ENCODE data around the gene ADORA2A.

ADORA2A gene

DNA sequence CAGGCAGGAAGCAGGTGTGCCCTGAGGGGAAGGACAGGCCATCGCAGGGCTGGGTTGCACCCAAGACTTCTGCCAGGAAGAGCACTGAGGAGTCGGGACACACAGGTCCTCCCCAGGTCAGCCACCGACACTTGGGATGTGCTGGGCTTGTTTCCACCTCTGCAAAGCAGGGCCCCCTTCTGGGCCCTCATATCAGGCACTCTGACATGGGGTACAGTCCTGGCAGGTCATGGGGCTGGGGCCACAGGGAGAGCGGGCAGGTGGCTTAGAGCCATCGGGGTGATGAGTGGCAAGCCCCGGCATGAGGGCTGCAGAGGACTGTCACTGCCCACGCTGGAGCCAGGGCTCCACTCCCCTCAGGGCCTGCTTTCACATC, 7.9 kb upstream of the ADORA2A start:
- no peak for DNase-seq

DNA sequence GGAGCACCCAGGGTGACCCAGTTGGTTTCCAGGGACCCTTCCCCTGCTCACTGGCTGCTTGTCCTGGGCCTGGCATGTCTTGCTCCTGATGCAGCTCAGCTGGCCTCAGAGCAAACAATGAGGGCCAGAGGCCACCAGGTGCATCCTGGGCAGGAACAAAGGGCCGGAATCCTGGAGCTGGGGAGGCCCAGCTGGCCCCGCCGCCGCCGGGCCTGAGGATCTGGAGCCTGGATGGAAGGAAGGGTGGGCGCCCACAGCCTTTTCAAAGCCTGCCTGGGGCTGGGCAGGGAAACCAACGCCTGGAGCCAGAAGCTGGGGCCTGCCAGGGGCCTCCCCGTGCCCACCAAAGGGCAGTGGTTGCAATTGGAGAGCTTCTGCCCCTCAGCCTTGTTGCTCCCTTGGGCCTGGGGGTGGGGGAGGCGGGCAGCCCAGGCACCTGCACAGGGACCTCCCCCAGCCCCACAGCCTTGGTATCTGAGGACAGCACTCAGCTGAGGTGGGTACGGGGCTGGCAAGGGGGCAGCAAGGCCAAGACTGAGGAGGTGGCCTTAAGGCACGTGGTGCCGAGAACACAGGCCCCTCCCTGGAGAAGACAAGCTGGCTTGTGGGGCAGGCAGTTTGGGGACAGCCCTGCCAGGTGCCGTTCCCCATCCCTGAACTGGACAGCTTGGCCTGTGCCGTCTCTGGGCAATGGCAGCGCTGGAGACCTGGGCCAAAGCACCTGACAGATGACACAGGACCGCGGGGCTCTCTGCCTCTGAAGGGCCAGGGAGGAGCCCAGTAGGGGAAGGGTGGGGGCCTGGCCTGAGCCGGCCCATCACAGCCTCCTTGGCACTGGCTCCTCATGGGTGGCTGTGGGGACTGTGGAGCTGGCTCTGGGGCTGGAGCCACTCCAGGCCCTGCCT, 7.1 kb upstream of the ADORA2A start:
- no peak for DNase-seq

DNA sequence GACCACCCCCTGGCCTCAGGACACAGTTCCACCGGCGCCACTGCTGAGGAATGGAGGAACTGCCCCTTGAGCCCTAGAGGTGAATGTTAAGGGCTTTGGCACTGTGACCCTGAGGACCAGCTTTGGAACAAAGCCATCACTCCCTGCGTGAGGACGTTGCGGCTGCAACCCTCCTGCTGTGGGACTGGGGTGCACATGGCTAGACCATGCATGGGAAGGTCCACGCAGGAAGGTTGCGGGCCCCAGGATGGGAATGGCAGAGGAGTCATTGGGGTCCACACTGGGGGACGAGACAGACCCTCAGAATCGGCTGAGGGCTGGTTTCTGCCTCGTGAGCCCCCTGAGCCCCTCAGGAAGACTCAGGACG, 6.4 kb upstream of the ADORA2A start:
- no peak for DNase-seq

DNA sequence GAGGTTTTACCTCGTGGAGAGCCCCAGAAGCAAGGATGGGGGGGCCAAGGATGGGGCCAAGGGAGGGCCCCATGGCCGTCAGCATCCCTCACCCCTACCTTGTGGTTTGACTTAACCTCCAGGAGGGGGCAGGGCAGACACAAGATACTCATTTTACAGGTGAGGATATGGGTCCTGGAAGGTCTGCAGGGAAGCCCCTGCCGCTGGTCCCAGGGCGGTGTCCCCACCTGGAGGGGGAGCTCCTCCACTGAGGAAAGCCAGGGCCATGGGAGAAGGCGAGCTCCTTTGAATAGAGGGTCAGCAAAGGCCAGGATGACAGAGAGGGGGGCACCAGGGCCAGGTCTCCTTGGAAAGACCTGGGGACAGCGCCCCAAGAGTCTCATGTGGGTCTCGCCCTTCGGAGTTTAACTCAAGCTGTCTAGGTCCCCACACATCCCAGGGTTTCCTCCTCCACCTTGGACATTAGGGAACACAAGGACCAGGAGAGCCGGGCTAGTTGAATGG, 5.9 kb upstream of the ADORA2A start:
- DNase-seq, result peak; percentile 22

DNA sequence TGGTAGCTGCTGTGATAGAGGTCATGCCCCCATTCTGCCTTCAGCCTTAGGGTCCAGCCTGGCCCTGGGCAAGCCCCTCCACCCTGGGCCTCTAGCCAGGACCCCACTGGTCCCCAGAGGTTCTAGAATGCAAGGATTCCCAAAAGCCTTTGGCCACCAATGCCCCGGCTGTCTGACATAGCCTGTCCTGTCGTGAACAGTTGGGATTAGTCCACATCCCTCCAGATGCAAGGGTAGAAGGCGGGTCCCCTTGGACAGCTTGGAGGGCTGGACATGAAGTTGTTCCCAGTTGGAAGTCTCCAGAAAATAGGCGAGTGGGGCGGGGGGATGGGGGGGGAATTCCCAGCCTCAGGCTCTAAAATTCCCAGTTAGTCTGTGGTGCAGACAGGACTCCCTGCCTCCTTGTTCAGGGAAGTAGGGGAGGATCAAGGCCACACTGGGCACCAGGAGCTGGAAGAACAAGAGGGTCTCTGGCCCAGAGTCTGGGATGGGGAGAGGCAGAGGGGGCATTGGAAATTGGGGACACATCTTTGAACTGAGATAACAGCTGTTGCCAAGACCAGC, 5.2 kb upstream of the ADORA2A start:
- DNase-seq, result no peak

DNA sequence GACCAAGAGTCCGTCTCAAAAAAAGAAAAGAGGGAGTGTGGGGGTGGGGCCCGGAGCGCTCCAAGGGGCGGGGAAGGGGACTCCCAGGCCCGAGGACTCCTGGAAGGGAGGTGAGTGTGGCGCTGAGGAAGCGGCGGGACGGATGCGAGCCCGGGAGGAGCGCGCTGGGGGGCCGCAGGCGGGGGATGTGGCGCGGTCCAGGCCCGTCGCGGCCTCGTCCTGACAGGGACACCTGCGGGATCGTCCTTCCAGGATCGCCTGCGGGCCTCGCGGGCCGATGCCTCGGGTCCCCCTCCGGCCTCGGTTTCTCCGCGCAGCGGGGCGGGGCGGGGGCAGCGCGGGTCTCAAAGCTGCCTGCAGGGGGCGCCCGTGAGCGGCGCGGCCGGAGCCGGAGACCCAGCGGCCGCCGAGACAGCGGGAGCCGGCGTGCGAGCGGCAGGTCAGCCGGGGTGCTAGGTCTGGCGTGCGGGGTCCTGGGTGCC, 3.8 kb upstream of the ADORA2A start:
- DNase-seq, result peak; percentile 23

DNA sequence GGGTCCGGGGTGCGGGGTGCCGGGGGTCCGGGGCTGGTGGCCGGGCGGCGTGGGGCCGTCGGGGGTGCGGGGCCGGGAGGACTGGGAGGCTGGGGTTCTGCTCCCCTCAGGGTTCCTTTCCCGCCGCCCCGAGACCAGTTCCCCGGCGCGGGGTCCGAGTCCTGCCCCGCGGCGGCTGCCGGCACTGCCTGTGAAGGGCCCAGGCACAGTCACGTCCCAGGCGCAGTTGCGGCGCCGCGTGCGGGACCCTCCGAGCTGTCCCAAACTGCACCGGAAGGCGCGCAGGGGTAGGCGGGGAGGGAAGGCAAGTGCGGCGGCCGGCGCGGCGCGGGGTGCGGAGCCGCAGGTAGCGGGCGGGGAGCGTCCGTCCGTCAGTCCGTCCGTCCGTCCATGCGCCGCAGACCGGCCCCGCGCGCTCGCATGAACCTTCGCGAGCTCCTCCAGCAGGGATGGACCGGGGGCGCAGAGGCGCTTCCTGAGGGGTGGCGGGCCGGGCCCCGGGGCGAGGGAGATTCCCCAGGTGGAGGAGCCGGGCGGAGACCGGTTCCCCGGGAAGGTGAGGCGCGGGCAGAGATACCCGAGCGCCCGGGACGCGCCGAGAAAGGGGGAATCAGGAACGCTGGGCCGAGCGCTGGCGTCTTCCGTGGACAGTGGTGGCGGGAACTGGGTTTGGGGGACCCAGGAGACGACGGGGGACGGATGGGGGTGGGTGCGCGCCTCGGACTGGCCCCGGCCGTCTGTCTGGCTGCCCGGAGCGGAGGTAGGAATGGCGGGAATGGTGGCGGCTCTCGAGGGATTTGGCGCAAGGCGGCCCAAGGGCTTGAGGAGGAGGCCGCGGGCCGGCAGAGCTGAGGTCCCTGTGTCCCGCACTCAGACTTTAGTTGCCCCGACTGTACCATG, 3.1 kb upstream of the ADORA2A start:
- DNase-seq, result no peak

DNA sequence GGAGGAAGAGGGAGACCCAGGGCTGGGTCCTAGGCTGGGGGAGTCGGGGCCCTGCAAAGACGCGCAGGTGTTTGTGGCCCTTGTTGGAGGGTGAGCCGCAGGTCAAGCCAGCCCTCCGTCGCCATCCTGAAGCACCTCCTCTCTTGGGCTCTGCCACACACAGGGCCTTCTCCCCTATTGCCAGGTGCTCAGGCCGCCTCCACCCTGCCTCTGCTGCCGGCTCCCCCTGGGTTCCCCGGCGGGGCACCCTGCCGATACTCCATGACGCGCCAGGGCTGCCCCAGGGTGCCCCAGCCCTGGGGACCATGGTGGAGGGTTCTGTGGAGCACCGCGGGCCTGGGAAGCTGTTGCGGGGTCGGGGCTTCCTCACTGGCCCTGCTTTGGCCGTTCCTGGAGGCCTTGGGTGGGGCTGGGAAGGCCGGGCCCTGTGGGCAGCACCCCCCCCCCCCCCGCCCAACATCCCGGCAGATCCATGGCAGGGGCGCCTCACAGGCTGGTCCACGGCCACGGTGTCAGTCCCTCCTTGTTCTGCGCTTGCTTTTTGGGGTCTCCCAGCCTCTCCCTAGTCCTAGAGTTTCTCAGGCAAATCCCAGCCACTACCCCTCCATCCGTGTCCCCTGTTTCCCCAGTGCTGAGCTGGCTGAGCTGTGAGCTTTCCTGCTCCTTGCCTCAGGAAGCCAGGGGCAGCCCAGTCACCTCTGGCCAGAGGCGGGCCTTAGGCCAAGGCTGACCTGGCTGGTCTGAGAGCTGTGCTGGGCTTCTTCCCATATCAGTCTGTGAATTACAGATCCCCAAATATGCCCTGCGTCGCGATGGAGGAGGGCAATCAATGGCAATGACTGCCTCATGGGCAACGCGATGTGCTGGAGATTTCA, 2.3 kb upstream of the ADORA2A start:
- no peak for DNase-seq

DNA sequence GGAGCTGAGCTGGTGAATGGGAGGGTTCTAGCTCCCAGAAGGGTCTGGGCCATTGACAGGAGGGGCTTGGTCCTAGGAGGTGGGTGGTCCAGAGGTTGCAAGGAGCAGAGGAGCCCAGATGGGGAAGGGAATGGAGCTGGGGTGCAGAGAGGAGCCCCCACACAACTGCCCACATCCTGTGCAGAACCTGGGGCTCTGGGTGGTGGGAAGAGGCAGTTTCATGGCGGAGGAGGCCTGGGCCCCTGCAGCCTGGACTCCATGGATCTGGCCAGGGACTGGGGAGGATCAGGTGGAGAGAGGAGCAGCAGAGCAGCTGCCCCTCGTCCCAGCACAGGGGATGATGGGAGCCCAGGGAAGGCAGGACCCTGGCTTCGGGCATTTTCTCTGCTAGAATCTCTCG, 963 bp upstream of the ADORA2A start:
- DNase-seq, result no peak

DNA sequence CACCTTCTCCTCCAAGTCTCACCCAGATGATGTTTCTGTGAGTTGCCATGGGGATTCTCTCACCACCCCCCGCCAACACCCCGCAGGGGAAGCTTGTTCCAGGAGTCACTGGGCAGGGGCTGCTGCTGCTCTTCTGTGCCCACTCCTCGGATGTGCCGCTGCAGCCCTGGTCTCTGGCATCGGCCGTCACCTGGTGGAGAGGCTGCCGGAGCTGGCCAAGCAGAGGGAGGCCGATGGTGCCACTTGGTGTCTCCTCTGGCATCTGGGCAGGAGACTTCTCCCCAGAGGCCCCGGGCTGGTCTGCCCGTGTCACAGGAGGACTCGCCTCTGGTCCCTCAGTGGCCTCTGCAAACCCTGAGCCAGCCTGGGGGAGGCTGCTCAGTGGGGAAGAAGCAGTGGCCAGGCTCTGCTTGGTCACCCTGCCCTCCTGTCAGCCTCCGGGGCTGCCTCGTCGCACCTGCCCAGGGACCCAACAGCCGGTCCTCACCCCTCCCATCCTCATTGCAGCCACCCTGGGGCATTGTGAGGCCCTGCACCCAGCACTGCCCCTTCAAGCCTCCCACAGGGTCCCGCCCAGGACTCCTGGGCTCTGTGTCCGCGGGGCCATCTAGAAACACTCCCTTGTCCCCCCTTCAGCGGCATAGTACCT, 424 bp upstream of the ADORA2A start:
- no peak for DNase-seq

DNA sequence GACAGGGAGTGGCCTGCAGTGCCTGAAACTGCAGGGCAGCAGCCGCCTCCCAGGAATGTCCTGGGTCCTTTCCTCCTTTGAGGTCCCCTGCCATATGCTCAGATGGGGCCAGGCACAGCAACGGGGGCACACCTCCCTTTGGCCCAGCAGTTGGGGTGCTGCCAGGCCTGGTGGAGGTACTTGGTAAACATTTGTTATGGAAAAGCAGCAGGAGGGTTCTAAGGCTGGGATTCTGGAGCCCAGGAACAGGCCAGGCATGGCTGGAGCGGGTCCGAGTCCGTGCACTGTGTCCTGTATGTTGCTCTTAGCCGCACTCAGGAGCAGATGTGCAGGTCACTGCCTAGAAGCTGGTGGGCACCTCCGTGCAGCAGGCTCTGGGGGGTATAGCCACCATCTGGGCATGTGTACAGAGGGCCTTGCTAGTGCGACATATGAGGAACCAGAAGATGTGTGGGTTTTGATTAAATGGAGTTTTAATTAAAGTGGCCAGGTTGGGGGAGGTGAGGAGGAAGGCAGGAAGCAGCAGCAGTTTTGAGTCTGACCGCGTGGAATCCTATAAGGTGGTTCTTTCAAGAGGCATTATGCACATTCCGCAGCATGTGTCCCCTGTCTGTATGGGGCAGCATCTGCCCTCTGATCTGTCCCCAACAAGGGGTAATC, 1.5 kb downstream of the ADORA2A start:
- no peak for DNase-seq

DNA sequence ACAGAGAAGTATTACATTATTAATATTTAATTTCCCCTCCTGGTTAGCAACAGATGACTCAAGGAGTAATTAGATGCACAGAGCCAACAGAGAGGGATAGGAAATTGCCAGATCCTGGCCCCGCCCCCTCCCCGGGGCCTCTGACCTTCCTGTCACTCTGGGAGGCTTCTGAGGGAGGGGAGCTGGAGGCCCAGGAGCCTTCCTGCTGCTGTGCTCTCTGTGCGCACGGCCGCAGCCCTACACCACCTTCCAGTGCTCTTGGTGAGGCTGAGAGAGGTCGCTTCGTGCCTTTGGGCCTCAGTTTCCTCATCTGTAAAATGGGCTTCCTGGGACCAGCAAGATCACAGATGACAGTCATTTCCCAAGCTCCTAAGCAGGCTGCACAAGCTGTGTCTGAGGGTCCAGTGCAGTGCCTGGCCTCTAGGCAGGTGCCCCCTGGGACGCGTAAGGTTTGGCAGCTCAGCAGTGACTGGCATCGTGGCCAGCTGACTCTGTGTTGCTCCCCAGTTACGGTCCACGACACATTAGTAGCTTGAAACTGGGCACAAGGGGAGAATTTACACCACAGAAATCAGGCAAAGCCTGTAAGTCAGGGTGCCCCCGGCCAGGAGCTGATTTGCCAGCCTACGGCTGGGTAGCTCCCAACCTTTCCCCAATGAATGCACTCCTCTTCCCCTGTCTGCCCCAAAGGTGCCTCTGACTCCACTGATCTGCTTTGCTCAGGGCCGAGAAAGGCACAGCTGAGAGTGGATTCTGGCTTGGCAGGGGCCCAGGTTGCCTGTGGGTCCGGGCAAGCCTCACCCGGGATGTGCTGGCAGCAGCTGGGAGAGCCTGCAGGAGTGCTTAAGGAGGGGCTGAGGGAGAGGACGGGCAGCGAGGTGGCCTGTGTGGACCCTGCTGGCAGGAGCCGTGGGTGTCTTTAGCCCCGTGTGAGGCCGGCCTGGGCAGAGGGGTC, 2.3 kb downstream of the ADORA2A start:
- no peak for DNase-seq

DNA sequence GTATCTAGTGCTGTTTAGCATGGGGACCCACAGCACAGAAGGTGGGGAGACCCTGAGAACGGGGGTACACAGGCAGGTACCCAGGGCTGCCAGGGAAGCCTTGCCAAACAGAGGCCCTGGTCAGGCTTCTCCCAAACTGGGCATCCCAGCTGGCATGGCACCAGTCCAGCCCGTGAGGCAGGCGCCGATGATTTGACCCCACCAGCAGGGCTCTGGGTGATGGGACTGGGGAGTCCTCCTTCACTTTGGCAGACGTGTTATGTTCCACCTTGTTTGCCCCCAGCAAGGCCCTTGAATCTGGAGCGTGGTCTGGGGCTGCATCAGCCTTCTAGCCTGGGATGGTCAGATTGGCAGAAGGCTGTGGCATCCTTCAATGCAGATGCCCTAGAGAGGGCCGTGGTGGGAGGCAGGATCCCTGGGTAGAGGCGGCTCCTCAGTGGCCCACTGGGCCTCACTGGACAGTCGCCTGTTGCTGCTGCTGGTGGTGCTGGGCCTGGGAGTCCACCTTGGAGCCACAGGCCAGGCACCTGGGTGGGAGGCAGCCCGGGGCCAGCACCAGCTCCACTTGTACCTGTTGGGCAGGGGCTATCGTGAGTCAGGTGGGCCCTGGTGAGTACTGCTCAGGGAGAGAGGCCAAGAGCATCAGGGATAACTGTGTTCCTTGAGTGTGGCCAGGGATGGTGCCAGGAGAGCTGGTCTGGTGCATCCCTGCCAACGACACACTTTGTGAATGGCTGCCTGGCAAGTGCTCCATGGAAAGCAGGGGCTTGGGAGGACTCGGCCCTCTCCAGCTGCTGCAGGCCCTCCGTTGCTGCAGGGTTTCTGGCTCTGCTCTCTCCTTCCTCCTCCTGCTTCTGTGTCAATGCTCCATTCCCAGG, 3.3 kb downstream of the ADORA2A start:
- no peak for DNase-seq

DNA sequence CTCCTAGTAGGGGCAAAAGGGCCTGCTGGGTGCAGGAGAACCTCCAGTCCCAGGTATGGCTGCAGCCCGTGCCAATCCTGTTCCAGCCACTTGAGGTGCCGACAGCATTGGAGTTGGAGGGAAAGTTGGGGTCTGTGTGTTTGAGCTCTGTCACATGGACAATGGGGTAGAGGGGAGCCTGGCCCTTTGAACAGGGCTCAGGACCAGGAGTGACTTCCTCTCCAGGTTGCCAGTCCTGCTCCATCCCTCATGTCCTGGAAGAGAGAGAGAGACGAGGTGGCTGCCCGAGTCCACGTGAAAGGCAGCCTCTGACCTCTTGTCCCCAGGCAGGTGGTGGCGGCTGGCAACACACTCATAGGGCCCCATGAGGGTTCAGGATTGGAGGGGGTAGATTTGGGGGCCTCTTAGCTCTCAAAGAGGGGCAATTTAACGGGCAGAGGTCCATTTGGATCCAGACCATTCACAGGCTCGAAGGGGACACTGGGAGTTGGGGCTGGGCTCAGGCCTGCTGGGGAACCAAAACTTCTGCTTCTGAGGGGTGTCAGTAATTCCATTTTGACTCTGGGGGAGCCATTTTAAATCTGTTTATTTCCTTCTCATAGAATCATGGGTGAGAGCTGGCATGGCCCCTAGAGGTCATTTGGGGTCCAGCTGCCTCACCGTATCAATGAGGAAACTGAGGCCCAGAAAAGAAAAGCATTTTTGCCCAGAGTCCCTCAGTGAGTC, 4.1 kb downstream of the ADORA2A start:
- no peak for DNase-seq

DNA sequence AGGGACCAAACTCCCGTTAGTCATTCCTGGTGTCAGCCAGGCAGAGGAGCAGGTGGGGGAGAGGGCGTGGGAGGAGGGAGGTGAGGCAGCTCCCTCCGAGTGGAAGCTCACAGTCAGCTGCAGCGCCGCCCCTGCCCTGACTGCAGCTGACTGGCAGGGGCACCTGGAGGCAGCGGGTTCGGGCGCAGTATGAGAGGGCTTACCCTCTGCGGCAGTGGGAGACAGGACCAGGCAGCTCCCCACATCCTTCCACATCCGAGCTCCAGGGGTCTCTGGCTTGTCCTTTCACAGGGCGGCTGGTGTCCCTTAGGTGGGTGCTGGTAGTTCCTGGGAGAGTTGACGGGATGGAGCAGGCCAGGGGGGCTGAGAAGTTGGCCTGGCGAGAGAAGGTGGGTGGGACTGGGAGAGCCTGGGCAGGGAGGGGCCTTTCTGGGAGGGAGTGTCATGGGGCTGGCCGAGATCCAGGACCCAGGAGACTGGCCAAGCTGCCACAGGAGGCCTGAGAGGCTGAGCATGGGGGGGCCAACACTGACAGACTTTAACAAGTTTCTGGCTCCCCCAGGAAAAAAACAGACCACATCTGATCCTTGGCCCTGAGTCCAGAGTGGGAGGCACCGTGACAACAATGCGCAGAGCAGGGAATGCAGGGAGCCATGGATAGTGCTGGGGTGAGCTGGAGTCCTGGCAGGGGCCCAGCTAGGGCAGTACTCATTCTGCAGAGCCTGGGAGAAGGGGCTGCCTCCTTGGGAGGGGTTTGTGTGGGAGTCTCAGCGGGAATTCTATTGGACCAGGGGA, 4.9 kb downstream of the ADORA2A start:
- peak; percentile 66 for DNase-seq

DNA sequence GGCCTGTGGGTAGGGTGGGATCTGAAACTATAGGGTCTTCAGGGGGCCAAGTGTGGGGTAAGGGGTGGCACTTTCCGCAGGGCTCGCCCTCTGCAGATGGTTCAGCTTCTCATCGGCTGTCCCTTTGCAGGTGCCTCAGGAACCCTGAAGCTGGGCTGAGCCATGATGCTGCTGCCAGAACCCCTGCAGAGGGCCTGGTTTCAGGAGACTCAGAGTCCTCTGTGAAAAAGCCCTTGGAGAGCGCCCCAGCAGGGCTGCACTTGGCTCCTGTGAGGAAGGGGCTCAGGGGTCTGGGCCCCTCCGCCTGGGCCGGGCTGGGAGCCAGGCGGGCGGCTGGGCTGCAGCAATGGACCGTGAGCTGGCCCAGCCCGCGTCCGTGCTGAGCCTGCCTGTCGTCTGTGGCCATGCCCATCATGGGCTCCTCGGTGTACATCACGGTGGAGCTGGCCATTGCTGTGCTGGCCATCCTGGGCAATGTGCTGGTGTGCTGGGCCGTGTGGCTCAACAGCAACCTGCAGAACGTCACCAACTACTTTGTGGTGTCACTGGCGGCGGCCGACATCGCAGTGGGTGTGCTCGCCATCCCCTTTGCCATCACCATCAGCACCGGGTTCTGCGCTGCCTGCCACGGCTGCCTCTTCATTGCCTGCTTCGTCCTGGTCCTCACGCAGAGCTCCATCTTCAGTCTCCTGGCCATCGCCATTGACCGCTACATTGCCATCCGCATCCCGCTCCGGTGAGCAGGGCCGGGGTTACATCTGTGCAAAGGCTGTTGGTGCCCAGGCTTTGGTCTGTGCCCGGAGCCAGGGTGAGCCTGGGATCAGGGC, 5.8 kb downstream of the ADORA2A start:
- no peak for DNase-seq
